ENCODE results near the gene TMEM35B.

GRCh38 chr1:35016406-35016805, 31.3 kb upstream of the TMEM35B start:
- TF ChIP-seq CTCF (IDR thresholded peaks at IDR 0.05; ENCODE audit: low read depth, low read length, poor library complexity, severe bottlenecking) = no peak
- TF ChIP-seq EZH2phosphoT487 (IDR thresholded peaks at IDR 0.05; ENCODE audit: borderline replicate concordance, low read length) = no peak
